PFSK-1 (cell line): Measurements from ENCODE around the gene HAUS3.

Experiments
- FOXP2 ChIP-seq: optimal IDR thresholded peaks from 2 replicates; pipeline ENCODE3; 2011; ENCODE audit warnings: borderline replicate concordance, control low read depth, inconsistent platforms; ENCODE audit not compliant: insufficient read depth; ENCODE audit errors: extremely low read length, extremely low read depth
- POLR2AphosphoS5 ChIP-seq: IDR thresholded peaks from 2 replicates; pipeline ENCODE4 v1.6.1; 2012; ENCODE audit warnings: low read depth, mild to moderate bottlenecking, control low read depth, low read length, moderate library complexity
- SIN3A ChIP-seq: IDR thresholded peaks from 2 replicates; pipeline ENCODE4 v1.6.1; 2012; ENCODE audit warnings: mild to moderate bottlenecking, low read length, moderate library complexity, borderline replicate concordance; ENCODE audit not compliant: insufficient read depth
- TAF1 ChIP-seq: IDR thresholded peaks from 2 replicates; pipeline ENCODE4 v1.6.1; 2012; ENCODE audit warnings: low read length, control low read depth, borderline replicate concordance; ENCODE audit not compliant: insufficient read depth
- TF ChIP-seq, protein P1 (sequence below), 2 experiments: IDR thresholded peaks; 2 replicates each; pipeline versions ENCODE4 v1.6.1 to v1.8.0; 2011 to 2012; ENCODE audit warnings: low read depth in 2 of 2, low read length in 2 of 2, control low read depth in 1 of 2, inconsistent platforms in 1 of 2, mild to moderate bottlenecking in 1 of 2, moderate library complexity in 1 of 2; ENCODE audit not compliant: insufficient read depth in 1 of 2

HAUS3 gene

DNA sequence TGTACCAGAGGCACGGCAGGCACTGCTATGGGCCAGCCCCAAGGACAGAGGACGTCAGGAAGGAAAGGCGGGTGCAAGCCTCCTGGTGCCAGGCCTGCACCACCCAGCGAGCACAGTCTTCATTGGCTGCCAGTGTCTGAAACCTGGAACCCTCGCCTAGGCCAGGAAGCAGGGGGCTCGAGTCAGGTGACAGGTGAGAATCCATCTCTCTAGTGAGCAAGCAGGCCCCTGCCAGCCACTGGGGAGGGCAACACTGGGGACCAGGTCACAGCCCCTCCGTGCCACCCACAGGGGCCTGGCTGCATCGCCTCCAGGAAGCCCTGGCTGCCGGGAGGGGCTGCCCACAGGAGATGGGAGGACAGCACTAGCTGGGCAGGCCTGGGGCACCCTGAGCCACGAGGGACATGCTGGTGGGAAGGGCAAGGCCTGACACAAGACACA is 6.9 kb upstream of the HAUS3 start:
- TF ChIP-seq, protein P1, sequence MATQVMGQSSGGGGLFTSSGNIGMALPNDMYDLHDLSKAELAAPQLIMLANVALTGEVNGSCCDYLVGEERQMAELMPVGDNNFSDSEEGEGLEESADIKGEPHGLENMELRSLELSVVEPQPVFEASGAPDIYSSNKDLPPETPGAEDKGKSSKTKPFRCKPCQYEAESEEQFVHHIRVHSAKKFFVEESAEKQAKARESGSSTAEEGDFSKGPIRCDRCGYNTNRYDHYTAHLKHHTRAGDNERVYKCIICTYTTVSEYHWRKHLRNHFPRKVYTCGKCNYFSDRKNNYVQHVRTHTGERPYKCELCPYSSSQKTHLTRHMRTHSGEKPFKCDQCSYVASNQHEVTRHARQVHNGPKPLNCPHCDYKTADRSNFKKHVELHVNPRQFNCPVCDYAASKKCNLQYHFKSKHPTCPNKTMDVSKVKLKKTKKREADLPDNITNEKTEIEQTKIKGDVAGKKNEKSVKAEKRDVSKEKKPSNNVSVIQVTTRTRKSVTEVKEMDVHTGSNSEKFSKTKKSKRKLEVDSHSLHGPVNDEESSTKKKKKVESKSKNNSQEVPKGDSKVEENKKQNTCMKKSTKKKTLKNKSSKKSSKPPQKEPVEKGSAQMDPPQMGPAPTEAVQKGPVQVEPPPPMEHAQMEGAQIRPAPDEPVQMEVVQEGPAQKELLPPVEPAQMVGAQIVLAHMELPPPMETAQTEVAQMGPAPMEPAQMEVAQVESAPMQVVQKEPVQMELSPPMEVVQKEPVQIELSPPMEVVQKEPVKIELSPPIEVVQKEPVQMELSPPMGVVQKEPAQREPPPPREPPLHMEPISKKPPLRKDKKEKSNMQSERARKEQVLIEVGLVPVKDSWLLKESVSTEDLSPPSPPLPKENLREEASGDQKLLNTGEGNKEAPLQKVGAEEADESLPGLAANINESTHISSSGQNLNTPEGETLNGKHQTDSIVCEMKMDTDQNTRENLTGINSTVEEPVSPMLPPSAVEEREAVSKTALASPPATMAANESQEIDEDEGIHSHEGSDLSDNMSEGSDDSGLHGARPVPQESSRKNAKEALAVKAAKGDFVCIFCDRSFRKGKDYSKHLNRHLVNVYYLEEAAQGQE (IDR thresholded peaks at IDR 0.05; ENCODE audit: insufficient read depth in 1 of 2, low read depth in 2 of 2, low read length in 2 of 2), result no peak
- TF ChIP-seq TAF1 (no peak), POLR2AphosphoS5 (no peak), SIN3A (no peak), FOXP2 (no peak)

DNA sequence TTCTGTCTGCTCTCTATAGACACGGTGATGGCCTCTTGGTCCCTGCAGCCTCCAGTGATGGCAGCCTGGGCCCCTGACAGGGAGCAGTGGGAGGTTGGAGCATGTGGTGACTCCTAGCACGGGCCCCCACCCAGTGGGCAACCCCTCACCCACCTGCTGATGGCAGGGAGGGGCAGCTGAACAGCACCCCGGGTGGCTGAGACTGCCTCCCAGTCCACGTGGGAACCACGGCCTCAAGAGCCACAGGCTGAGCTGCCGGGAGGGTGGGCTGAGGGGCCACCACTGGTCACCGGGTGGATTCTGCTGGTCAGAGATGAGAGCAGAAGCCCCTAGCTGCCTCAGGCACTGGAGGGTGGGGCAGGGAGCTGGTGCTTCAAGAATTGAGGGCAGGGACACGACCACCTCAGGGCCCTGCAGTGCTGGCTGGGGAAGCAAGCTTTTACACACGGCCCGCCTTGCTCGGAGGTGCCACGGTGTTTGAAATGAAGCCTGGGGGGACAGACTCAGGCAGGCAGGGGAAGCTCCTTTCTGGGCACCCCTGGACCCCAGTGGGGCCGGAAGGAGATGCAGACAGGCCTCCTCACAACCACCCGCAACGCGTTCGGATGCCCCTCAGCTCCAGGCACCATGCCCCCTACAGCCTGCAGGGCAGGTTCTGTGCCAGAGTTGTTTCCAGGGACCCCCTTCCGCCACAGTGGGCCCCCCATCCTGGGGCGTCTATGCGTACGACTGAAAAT is 6.3 kb upstream of the HAUS3 start:
- TF ChIP-seq, protein P1 (IDR thresholded peaks at IDR 0.05; ENCODE audit: insufficient read depth in 1 of 2, low read depth in 2 of 2, low read length in 2 of 2), result no peak
- no peak for TF ChIP-seq SIN3A

DNA sequence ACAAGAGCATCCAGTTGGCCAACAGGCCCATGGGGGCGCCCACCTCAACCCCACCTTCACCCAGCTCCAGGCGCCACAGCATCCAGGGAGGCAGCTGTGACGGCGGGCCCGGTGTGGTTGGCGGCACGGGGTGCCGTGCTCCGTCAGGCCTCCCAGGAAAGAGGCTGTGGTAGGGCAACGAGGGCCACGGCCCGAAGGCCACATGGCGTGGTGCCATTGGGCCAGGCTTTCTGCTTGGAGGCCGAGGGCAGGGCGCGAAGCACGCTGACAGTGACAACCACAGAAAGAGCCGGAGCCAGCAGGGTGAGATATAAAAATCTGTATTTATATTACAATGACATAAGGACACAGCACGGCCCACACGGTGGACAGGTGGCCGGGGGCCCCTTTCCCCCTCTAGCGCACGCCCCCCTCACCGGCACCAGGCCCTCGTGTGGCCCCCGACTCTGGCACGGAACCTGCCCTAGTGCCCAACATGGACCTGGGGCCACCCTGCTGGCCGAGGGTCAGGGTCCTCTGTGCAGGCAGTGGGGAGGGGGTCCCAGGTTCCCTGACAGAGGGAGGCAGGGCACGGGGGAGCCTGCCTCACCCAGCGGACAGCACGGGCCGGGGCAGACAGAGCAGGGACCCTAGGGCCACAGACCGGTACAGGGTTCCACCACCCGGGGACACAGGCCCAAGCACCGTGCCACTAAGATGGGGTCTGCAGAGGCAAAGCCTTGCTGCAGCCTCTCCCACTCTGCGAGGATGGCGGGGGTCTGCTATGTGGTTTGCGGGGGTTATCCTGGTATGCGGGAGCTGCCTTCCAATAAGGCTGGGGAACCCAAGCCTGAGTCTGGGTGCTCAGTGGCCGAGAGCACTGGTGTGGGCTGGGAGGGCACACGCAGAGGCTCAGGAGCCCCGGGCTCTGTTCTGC is 5.5 kb upstream of the HAUS3 start:
- TF ChIP-seq, protein P1 (IDR thresholded peaks at IDR 0.05; ENCODE audit: insufficient read depth in 1 of 2, low read depth in 2 of 2, low read length in 2 of 2), result no peak

DNA sequence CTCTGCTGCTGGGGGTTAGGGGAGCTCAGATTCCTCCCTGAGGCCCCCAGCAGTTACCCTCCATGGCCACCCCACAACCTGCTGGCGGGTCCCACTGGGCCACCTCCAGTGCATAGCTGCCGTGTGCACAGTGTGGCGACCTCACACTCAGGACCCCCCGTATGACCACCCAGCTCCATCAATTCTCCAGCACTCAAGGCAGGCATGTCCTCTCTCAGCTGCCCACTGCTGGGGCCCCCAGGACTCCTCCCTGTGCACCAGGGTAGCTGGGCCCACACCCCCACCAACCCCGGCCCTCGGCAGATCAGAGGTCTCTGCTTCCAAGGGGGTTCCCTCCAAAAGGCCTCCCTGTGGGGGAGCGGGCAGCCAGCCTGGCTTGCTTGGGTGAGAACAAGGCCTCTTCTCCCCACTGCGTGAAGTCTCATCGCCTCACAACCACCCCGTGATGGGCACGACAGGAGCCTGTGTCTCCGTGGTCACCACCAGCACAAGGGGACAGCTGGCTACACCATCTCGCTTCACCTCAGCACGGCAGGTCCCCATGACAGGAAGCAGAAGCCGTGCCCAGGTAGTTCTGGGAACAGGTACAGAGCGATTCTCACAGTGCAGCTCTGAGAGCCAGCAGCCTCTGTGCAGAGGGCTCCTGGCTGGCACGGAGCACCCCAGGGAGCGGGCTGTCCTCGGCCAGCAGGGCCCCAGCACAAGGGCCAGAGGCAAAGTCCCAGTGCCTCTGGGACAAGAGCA is 4.6 kb upstream of the HAUS3 start:
- TF ChIP-seq FOXP2 (no peak), POLR2AphosphoS5 (no peak), SIN3A (no peak), TAF1 (no peak)
- TF ChIP-seq, protein P1 (IDR thresholded peaks at IDR 0.05; ENCODE audit: insufficient read depth in 1 of 2, low read depth in 2 of 2, low read length in 2 of 2), result no peak
